Measurements from ENCODE around the gene KIN. TPM values are rescaled to one million over a fixed set of nuclear protein-coding genes. Genes with fewer than 3 reads are reported as not detected.
"Not testable (repeated sequence)": the region's sequence is repeated elsewhere in the genome, so short reads cannot be mapped to it uniquely, and the experiment has no call there.

The KIN gene
- 10 to 100 TPM; 15.6 to 15.7 TPM for total RNA-seq

GRCh38 chr10:7787857-7788638 lies at the start of gene KIN, which contains the start of gene ATP5F1C:
KIN (minus strand) TSS chr10:7787993; CDS start chr10:7787933, 60 bp downstream.
ATP5F1C (plus strand) TSS chr10:7788177; CDS start chr10:7788208, 31 bp downstream.
- peak; percentile 96 for DNase-seq
- H3K4me1 Mint-ChIP-seq: peaks cover 40% of the 10 kb centered on the region
- H3K36me3 Mint-ChIP-seq: peaks cover 29% of the 10 kb centered on the region
- H3K9me3 Mint-ChIP-seq: no peaks in the 10 kb centered on the region
- H3K27me3 Mint-ChIP-seq: no peaks in the 10 kb centered on the region
- H3K27ac Mint-ChIP-seq: no peak within 1 kb of the TSS
- H3K4me3 Mint-ChIP-seq: no peak within 1 kb of the TSS

- peaks cover 43% of the 10 kb centered on the region for H3K36me3 Mint-ChIP-seq
- H3K4me3 Mint-ChIP-seq: no peak overlapping the region
- peaks cover 36% of the 10 kb centered on the region for H3K4me1 Mint-ChIP-seq
- no peak for DNase-seq
- no peaks in the 10 kb centered on the region for H3K9me3 Mint-ChIP-seq
- no peak overlapping the region for H3K27ac Mint-ChIP-seq
- H3K27me3 Mint-ChIP-seq: no peaks in the 10 kb centered on the region
Measured at GRCh38 chr10:7836571-7836970, 48.8 kb upstream of the KIN start.

GRCh38 chr10:7834262-7834661 lies 46.5 kb upstream of the KIN start:
- Mint-ChIP-seq H3K4me3 (no peak overlapping the region), H3K4me1 (peaks cover 44% of the 10 kb centered on the region), H3K27ac (no peak overlapping the region), H3K9me3 (no peaks in the 10 kb centered on the region), H3K27me3 (no peaks in the 10 kb centered on the region), H3K36me3 (peaks cover 33% of the 10 kb centered on the region)
- DNase-seq: no peak

GRCh38 chr10:7833210-7833609 lies 45.4 kb upstream of the KIN start:
- Mint-ChIP-seq H3K4me1 (peaks cover 44% of the 10 kb centered on the region), H3K9me3 (no peaks in the 10 kb centered on the region), H3K36me3 (peaks cover 29% of the 10 kb centered on the region), H3K27ac (no peak overlapping the region), H3K27me3 (no peaks in the 10 kb centered on the region), H3K4me3 (no peak overlapping the region)
- DNase-seq: no peak

- Mint-ChIP-seq H3K36me3 (peaks cover 26% of the 10 kb centered on the region), H3K9me3 (no peaks in the 10 kb centered on the region), H3K4me1 (peaks cover 41% of the 10 kb centered on the region), H3K27me3 (no peaks in the 10 kb centered on the region), H3K27ac (no peak overlapping the region), H3K4me3 (no peak overlapping the region)
- DNase-seq: no peak
Measured at GRCh38 chr10:7832060-7832459, 44.3 kb upstream of the KIN start.

- no peak overlapping the region for H3K27ac Mint-ChIP-seq
- H3K4me1 Mint-ChIP-seq: peaks cover 36% of the 10 kb centered on the region
- H3K4me3 Mint-ChIP-seq: no peak overlapping the region
Measured at GRCh38 chr10:7829289-7829834, 41.6 kb upstream of the KIN start.

GRCh38 chr10:7826971-7827370 lies 39.2 kb upstream of the KIN start:
- Mint-ChIP-seq H3K27me3 (no peaks in the 10 kb centered on the region), H3K9me3 (no peaks in the 10 kb centered on the region), H3K4me1 (peaks cover 18% of the 10 kb centered on the region), H3K27ac (no peak overlapping the region), H3K36me3 (peaks cover 17% of the 10 kb centered on the region), H3K4me3 (no peak overlapping the region)
- DNase-seq: no peak

More at GRCh38 chr10:7829289-7829834, 41.6 kb upstream of the KIN start:
- Mint-ChIP-seq H3K36me3 (peaks cover 19% of the 10 kb centered on the region), H3K27me3 (no peaks in the 10 kb centered on the region), H3K9me3 (no peaks in the 10 kb centered on the region)
- DNase-seq: no peak

GRCh38 chr10:7824251-7824650 lies 36.5 kb upstream of the KIN start:
- no peak overlapping the region for H3K4me3 Mint-ChIP-seq
- DNase-seq: no peak
- H3K27ac Mint-ChIP-seq: no peak overlapping the region
- peaks cover 15% of the 10 kb centered on the region for H3K36me3 Mint-ChIP-seq
- no peaks in the 10 kb centered on the region for H3K27me3 Mint-ChIP-seq
- H3K9me3 Mint-ChIP-seq: no peaks in the 10 kb centered on the region
- peaks cover 28% of the 10 kb centered on the region for H3K4me1 Mint-ChIP-seq

GRCh38 chr10:7819121-7819460 lies 31.3 kb upstream of the KIN start:
- H3K27ac Mint-ChIP-seq: peak overlapping the region; percentile 85
- peak overlapping the region; percentile 97 for H3K4me3 Mint-ChIP-seq
- peaks cover 26% of the 10 kb centered on the region for H3K4me1 Mint-ChIP-seq
- H3K36me3 Mint-ChIP-seq: peaks cover 5% of the 10 kb centered on the region
- DNase-seq: peak; percentile 9
- no peaks in the 10 kb centered on the region for H3K9me3 Mint-ChIP-seq
- H3K27me3 Mint-ChIP-seq: no peaks in the 10 kb centered on the region

- H3K4me3 Mint-ChIP-seq: peak within 1 kb of the TSS; percentile 97
- H3K9me3 Mint-ChIP-seq: no peaks in the 10 kb centered on the region
- H3K4me1 Mint-ChIP-seq: peaks cover 26% of the 10 kb centered on the region
Measured at GRCh38 chr10:7818295-7819120, 30.7 kb upstream of the KIN start, which contains the start of gene TAF3. TAF3 (plus strand) TSS chr10:7818505; CDS start chr10:7818710, 205 bp downstream.

GRCh38 chr10:7817984-7818294 lies 30.1 kb upstream of the KIN start:
- Mint-ChIP-seq H3K27ac (peak overlapping the region; percentile 85), H3K9me3 (no peaks in the 10 kb centered on the region), H3K27me3 (no peaks in the 10 kb centered on the region), H3K4me1 (peaks cover 26% of the 10 kb centered on the region), H3K4me3 (peak overlapping the region; percentile 97), H3K36me3 (peaks cover 5% of the 10 kb centered on the region)
- DNase-seq: no peak

More at GRCh38 chr10:7818295-7819120, 30.7 kb upstream of the KIN start, which contains the start of gene TAF3:
- Mint-ChIP-seq H3K36me3 (peaks cover 5% of the 10 kb centered on the region), H3K27me3 (no peaks in the 10 kb centered on the region), H3K27ac (peak within 1 kb of the TSS; percentile 85)
- peak; percentile 95 for DNase-seq

GRCh38 chr10:7817576-7817975 lies 29.8 kb upstream of the KIN start:
- H3K27ac Mint-ChIP-seq: no peak overlapping the region
- DNase-seq: no peak

GRCh38 chr10:7813481-7813880 lies 25.7 kb upstream of the KIN start:
- H3K27ac Mint-ChIP-seq: no peak overlapping the region
- no peaks in the 10 kb centered on the region for H3K27me3 Mint-ChIP-seq
- DNase-seq: no peak
- peaks cover 7% of the 10 kb centered on the region for H3K4me1 Mint-ChIP-seq
- no peak overlapping the region for H3K4me3 Mint-ChIP-seq
- peaks cover 2% of the 10 kb centered on the region for H3K36me3 Mint-ChIP-seq
- no peaks in the 10 kb centered on the region for H3K9me3 Mint-ChIP-seq

More at GRCh38 chr10:7817576-7817975, 29.8 kb upstream of the KIN start:
- Mint-ChIP-seq H3K4me1 (peaks cover 26% of the 10 kb centered on the region), H3K9me3 (no peaks in the 10 kb centered on the region), H3K36me3 (peaks cover 5% of the 10 kb centered on the region), H3K27me3 (no peaks in the 10 kb centered on the region), H3K4me3 (peak overlapping the region; percentile 97)

- not testable (repeated sequence) for H3K27me3 Mint-ChIP-seq, H3K27ac Mint-ChIP-seq, H3K4me3 Mint-ChIP-seq, H3K36me3 Mint-ChIP-seq, H3K9me3 Mint-ChIP-seq, H3K4me1 Mint-ChIP-seq, DNase-seq
Measured at GRCh38 chr10:7811743-7812142, 23.9 kb upstream of the KIN start.

- Mint-ChIP-seq H3K4me3 (no peak overlapping the region), H3K9me3 (no peaks in the 10 kb centered on the region), H3K27ac (no peak overlapping the region), H3K36me3 (peaks cover 5% of the 10 kb centered on the region), H3K27me3 (no peaks in the 10 kb centered on the region), H3K4me1 (no peaks in the 10 kb centered on the region)
- DNase-seq: no peak
Measured at GRCh38 chr10:7811000-7811399, 23.2 kb upstream of the KIN start.

Data from activated naive CD8-positive, alpha-beta T cell treated with anti-CD3 and anti-CD28 coated beads for 36 hours (primary cell).